Fibroblast of lung (primary cell): ENCODE results near the gene FYN. TPM values are rescaled to one million over a fixed set of nuclear protein-coding genes. Genes with fewer than 3 reads are reported as not detected.

ENCODE experiments used
- DNase-seq, 2 donors: peaks; one replicate each; pipeline versions ENCODE4 v3.0.0 to v3.0.0-alpha.2; 2010; ENCODE audit warnings: low read depth in 2 of 2
- H2AFZ ChIP-seq: 2 replicates; pipeline ENCODE4 v1.5.1; 2012; ENCODE audit warnings: low read length, control low read depth, inconsistent platforms
- H3K27ac ChIP-seq: 2 replicates; pipeline ENCODE4 v1.5.1; 2011; ENCODE audit warnings: low read length, control low read depth; ENCODE audit not compliant: insufficient read depth
- H3K27me3 ChIP-seq: 2 replicates; pipeline ENCODE4 v1.5.1; 2011; ENCODE audit warnings: mild to moderate bottlenecking, low read length; ENCODE audit not compliant: control insufficient read depth, insufficient read depth
- H3K36me3 ChIP-seq: 2 replicates; pipeline ENCODE4 v1.5.1; 2011; ENCODE audit warnings: low read length; ENCODE audit not compliant: control insufficient read depth, insufficient read depth
- H3K4me1 ChIP-seq: 2 replicates; pipeline ENCODE4 v1.5.1; 2011; ENCODE audit warnings: low read length; ENCODE audit not compliant: control insufficient read depth, insufficient read depth; ENCODE audit errors: extremely low read depth
- H3K4me2 ChIP-seq: 2 replicates; pipeline ENCODE4 v1.5.1; 2011; ENCODE audit warnings: low read length, control low read depth; ENCODE audit not compliant: insufficient read depth; ENCODE audit errors: extremely low read depth
- H3K4me3 ChIP-seq, 4 experiments: fragments of 200-600 bp in 1 of 4; sonication (generic) in 1 of 4; replicated peaks in 1 of 4; 2 replicates each; pipeline ENCODE4 v1.5.1; 2011 to 2016; ENCODE audit warnings: low read length in 4 of 4, low read depth in 3 of 4, mild to moderate bottlenecking in 3 of 4, control low read depth in 2 of 4, inconsistent platforms in 1 of 4, mixed read lengths in 1 of 4; ENCODE audit not compliant: insufficient read depth in 1 of 4; ENCODE audit errors: control extremely low read depth in 1 of 4
- H3K79me2 ChIP-seq: 2 replicates; pipeline ENCODE4 v1.5.1; 2012; ENCODE audit warnings: mild to moderate bottlenecking, low read length, inconsistent platforms; ENCODE audit not compliant: control insufficient read depth, insufficient read depth
- H3K9ac ChIP-seq: 2 replicates; pipeline ENCODE4 v1.5.1; 2011; ENCODE audit warnings: mild to moderate bottlenecking, low read length, control low read depth; ENCODE audit not compliant: insufficient read depth
- H3K9me3 ChIP-seq: 2 replicates; pipeline ENCODE4 v1.5.1; 2012; ENCODE audit warnings: low read depth, low read length; ENCODE audit not compliant: control insufficient read depth, insufficient read depth
- H4K20me1 ChIP-seq: 2 replicates; pipeline ENCODE4 v1.5.1; 2011; ENCODE audit warnings: low read length; ENCODE audit not compliant: control insufficient read depth, insufficient read depth; ENCODE audit errors: extremely low read depth
- EZH2 ChIP-seq: IDR thresholded peaks from 2 replicates; pipeline ENCODE4 v1.5.1; 2012; ENCODE audit warnings: low read length, control low read depth, mild to moderate bottlenecking; ENCODE audit errors: missing control alignments
- polyA minus RNA-seq: library from RNA; depleted of rRNA, polyadenylated mRNA; stranded (reverse); fragments of >200 nt; gene quantifications from 2 replicates; pipeline ENCODE4 v1.2.3, GENCODE V29; 2011; ENCODE audit warnings: low replicate concordance
- polyA plus RNA-seq, 2 donors: library from polyadenylated mRNA; depleted of rRNA in 1 of 2; stranded (reverse) in 1 of 2; unstranded in 1 of 2; fragments of >200 nt; gene quantifications; 2 replicates each; pipeline ENCODE4 v1.2.1, GENCODE V29; 2011 to 2012; ENCODE audit warnings: missing spikeins in 1 of 2
- total RNA-seq: library from RNA; depleted of rRNA; stranded (reverse); fragments of >200 nt; gene quantifications from 2 replicates; pipeline ENCODE4 v1.2.1, GENCODE V29; 2014
- TF ChIP-seq, protein P1 (sequence below), 2 donors: IDR thresholded peaks in 1 of 2; conservative IDR thresholded peaks in 1 of 2; 1 replicate in 1 of 2; 2 replicates in 1 of 2; pipeline ENCODE4 v1.5.1; 2011 to 2012; ENCODE audit warnings: low read length in 2 of 2, control low read depth in 1 of 2, inconsistent platforms in 1 of 2, low read depth in 1 of 2, mild to moderate bottlenecking in 1 of 2

The FYN gene
- total RNA-seq, result 59.3 and 64.7 TPM in 2 replicates
- 40.4 and 64.7 TPM in 2 replicates for polyA plus RNA-seq
- polyA plus RNA-seq (2012), result 32.7 and 58.1 TPM in 2 replicates
- 57.6 and 86.6 TPM in 2 replicates for polyA minus RNA-seq

DNA sequence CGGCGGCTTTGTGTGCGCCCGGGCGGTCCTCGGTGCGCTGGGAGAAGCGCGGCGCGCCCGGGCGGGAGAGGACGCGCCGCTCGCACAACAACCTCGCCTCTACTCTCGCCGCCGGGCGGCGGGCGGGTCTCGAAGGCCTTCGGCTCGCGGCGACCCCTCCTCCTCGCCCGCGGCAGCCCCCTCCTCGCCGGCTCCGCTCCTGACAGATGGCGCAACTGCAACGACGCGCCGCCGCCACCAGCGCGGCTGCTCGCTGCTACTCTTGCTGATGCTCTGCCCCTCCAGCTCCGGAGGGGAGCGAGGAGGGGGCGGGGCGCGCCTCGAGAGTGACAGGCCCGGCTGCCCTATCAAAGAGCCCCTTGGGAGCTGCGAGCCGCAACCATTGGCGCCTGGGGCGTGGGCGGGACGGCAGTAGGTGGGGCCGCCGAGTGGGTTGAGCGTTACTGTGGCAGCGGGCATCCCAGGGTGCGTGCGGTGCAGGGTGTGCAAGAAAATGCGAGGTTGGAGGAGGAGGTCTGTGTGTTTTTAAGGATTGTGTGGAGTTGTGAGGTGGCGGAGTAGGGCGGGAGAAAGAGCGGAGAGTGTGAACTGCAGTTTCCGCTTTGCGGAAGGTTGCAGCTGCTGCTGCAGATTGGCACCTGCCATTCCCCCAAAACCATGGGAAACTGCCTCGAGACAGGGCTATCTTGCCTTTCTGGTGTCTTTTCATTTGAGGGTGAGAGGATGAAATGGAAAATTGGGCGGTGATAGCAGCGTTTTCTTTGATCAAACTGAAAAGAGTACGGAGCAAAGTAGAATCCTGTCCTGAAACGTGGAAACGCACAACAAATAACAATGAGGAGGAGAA lies at the start of gene FYN:
FYN (minus strand) TSS at position 275 of the 847 bp plus-strand sequence. CDS start 153,401 bp downstream, outside the sequence.
- Histone ChIP-seq H3K9ac (peak within 1 kb of the TSS; percentile 82), H3K4me2 (peak within 1 kb of the TSS; percentile 99)

DNA sequence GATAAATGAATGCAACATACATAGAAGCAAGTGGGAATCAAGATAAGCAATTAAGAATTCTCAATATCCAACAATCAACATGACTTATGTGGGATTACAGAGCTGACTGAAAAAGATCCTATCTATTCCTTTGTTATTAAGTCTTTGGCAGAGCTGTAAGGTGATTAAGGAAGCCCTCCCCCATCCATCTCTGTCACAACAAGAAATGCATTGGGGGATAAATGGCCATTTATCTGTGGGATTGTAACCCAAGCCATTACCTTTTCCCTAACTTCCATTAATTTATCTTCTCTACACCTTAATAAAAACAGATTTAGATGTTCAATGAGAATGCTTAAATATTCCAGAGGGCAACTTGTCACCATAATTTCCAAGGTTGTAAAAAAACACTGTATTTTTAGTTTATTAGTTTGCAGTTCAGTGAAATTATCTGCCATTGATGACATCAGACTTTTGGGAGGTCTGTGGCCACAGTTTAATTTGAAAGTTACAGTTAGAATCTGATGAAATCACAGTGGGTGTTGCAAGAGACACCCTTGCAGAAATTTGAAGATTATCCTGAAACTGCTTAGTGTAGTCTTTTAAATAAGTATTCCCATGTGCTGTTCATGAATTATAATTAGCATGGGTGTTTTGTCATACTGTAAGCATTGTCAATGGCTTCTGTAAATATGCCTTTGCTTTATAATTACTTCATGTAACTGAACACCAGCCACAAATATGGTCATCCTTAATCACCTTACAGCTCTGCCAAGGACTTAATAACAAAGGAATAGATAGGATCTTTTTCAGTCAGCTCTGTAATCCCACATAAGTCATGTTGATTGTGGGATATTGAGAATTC lies 49.4 kb upstream of the FYN start:
- Histone ChIP-seq H3K4me1 (peaks cover 5% of the 10 kb centered on the region), H3K36me3 (no peaks in the 10 kb centered on the region), H3K27ac (no peak overlapping the region), H3K9ac (no peak overlapping the region), H4K20me1 (no peaks in the 10 kb centered on the region), H3K27me3 (no peaks in the 10 kb centered on the region), H2AFZ (no peak overlapping the region), H3K79me2 (no peaks in the 10 kb centered on the region), H3K4me3 (no peak overlapping the region), H3K4me2 (no peak overlapping the region), H3K9me3 (no peaks in the 10 kb centered on the region)
- peak; percentile 76 to 80 for DNase-seq
- TF ChIP-seq, protein P1, sequence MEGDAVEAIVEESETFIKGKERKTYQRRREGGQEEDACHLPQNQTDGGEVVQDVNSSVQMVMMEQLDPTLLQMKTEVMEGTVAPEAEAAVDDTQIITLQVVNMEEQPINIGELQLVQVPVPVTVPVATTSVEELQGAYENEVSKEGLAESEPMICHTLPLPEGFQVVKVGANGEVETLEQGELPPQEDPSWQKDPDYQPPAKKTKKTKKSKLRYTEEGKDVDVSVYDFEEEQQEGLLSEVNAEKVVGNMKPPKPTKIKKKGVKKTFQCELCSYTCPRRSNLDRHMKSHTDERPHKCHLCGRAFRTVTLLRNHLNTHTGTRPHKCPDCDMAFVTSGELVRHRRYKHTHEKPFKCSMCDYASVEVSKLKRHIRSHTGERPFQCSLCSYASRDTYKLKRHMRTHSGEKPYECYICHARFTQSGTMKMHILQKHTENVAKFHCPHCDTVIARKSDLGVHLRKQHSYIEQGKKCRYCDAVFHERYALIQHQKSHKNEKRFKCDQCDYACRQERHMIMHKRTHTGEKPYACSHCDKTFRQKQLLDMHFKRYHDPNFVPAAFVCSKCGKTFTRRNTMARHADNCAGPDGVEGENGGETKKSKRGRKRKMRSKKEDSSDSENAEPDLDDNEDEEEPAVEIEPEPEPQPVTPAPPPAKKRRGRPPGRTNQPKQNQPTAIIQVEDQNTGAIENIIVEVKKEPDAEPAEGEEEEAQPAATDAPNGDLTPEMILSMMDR (conservative IDR thresholded peaks at IDR 0.05 in 1 of 2, IDR thresholded peaks at IDR 0.05 in 1 of 2; ENCODE audit: low read depth in 1 of 2, low read length in 2 of 2), result no peak
- TF ChIP-seq EZH2, result no peak

More for the DNA sequence above, at the start of gene FYN:
- no peaks in the 10 kb centered on the region for H3K9me3 ChIP-seq
- no peaks in the 10 kb centered on the region for H3K4me1 ChIP-seq
- DNase-seq, result peak; percentile 95
- peak within 1 kb of the TSS; percentile 61 for H3K27ac ChIP-seq
- peak within 1 kb of the TSS; percentile 77 to 87 (median 81) for H3K4me3 ChIP-seq
- peaks cover 15% of the 10 kb centered on the region for H3K79me2 ChIP-seq
- no peaks in the 10 kb centered on the region for H4K20me1 ChIP-seq
- H3K27me3 ChIP-seq, result no peaks in the 10 kb centered on the region
- H3K36me3 ChIP-seq, result no peaks in the 10 kb centered on the region
- H2AFZ ChIP-seq, result peak within 1 kb of the TSS; percentile 93
- no peak for TF ChIP-seq EZH2
- TF ChIP-seq, protein P1 (conservative IDR thresholded peaks at IDR 0.05 in 1 of 2, IDR thresholded peaks at IDR 0.05 in 1 of 2; ENCODE audit: low read depth in 1 of 2, low read length in 2 of 2), result peak; percentile 20 to 22

DNA sequence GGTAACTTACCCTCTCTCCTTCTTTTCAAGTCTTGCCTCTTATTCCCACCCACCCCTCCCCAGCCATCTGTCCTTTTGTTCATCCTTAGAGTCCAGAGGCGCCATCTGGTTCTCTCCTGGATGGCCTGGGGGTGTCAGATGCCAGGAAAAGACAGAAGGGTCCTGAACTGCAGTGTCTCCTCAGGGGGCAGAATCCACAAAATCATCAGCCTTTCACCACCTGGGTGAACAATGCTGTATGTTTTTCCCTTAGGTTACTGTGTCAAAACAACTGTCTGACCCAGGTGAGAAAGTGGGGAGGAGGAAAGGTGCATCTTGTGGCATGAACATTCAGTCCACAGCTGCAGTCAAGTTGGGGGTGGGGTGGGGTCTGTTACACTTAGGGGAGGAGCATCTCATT lies 47.9 kb upstream of the FYN start:
- Histone ChIP-seq H3K27ac (no peak overlapping the region), H4K20me1 (no peaks in the 10 kb centered on the region), H3K27me3 (no peaks in the 10 kb centered on the region), H3K9ac (no peak overlapping the region), H3K4me3 (no peak overlapping the region), H3K4me1 (peaks cover 5% of the 10 kb centered on the region), H3K79me2 (no peaks in the 10 kb centered on the region), H3K9me3 (no peaks in the 10 kb centered on the region), H3K36me3 (no peaks in the 10 kb centered on the region), H2AFZ (no peak overlapping the region), H3K4me2 (no peak overlapping the region)
- DNase-seq, result no peak
- TF ChIP-seq, protein P1 (conservative IDR thresholded peaks at IDR 0.05 in 1 of 2, IDR thresholded peaks at IDR 0.05 in 1 of 2; ENCODE audit: low read depth in 1 of 2, low read length in 2 of 2), result no peak
- TF ChIP-seq EZH2, result no peak
